Psoas muscle (tissue), 8 donors: ENCODE data around the gene NAV2. TPM values are rescaled to one million over a fixed set of nuclear protein-coding genes. Genes with fewer than 3 reads are reported as not detected.
A peak's percentile ranks its signal among the peaks of the same experiment; 100 is the strongest.

ENCODE experiments used
- ATAC-seq, 4 donors: fragments of 200-7000 bp; cut with Tn5 transposase; one replicate each; pipeline ENCODE4 v1.9.1; 2020; ENCODE audit warnings: moderate library complexity in 3 of 4, mild to moderate bottlenecking in 2 of 4
- DNase-seq, 2 donors: peaks; one replicate each; pipeline ENCODE4 v3.0.0-alpha.2; 2020
- H3K27ac ChIP-seq: fragments of 200-600 bp; one replicate; pipeline ENCODE4 v1.8.0; 2022
- H3K27me3 ChIP-seq, 3 donors: fragments of 200-600 bp in 1 of 3; one replicate each; pipeline versions ENCODE4 v1.6.1 to v1.8.0; 2013 to 2022; ENCODE audit warnings: low read length in 2 of 3, mild to moderate bottlenecking in 2 of 3, moderate library complexity in 1 of 3; ENCODE audit not compliant: insufficient read depth in 3 of 3
- H3K36me3 ChIP-seq, 2 donors: fragments of 200-600 bp in 1 of 2; one replicate each; pipeline versions ENCODE4 v1.6.1 to v1.8.0; 2013 to 2022; ENCODE audit warnings: low read depth in 1 of 2, mild to moderate bottlenecking in 1 of 2, moderate library complexity in 1 of 2; ENCODE audit not compliant: insufficient read depth in 1 of 2
- H3K4me1 ChIP-seq: fragments of 200-600 bp; one replicate; pipeline ENCODE4 v1.8.0; 2022
- H3K4me3 ChIP-seq: fragments of 200-600 bp; one replicate; pipeline ENCODE4 v1.8.0; 2022; ENCODE audit warnings: mild to moderate bottlenecking
- H3K9me3 ChIP-seq: fragments of 200-600 bp; one replicate; pipeline ENCODE4 v1.8.0; 2022
- CTCF ChIP-seq: fragments of 200-600 bp; IDR thresholded peaks from one replicate; pipeline ENCODE4 v1.8.0; 2022; ENCODE audit warnings: antibody characterized with exemption
- WGBS, 3 donors: extraction: QIAGEN DNeasy Blood & Tissue Kit; methylation state at CpG; one replicate each; pipeline versions ENCODE4 v1.1.6 to v1.1.7; 2013; 5-methylcytosine and 5-hydroxymethylcytosine counted together
- intact Hi-C, 2 donors: fragments of 100-400 bp; cut with DNase I; formaldehyde crosslinking; loops; one replicate each; pipeline versions ENCODE4 v1.11.0 to v1.14.2; 2022
- polyA plus RNA-seq, 3 donors: library from polyadenylated mRNA; stranded (reverse); fragments of 200-250 nt; gene quantifications; one replicate each; pipeline ENCODE4 v1.2.3, GENCODE V29; 2013
- total RNA-seq, 4 donors: library from RNA; stranded (reverse); fragmentation: NEBNext Ultra II Directional in 2 of 4; extraction: Animal tissue kit (Norgen Biotek cat#: 25700) in 2 of 4; gene quantifications; one replicate each; pipeline versions ENCODE4 v1.2.1 to v1.2.4, GENCODE V29; 2021 to 2023
- donor health status: healthy with polysubstance abuse.
- donor health status: DM: no; HTN: no; CAD: no; lungs with moderate emphysema.
- donor health status: Bipolar disorder and iron deficiency.
- donor health status: healthy.
- donor health status: DM: yes; HTN: yes; CAD: no.
- donor health status: DM: no; HTN: no; CAD: no.
- donor health status: DM: no; HTN: no; CAD: no.
- donor health status: DM: yes; HTN: yes; CAD: no.

NAV2 gene
- total and polyA plus RNA-seq, 7 donors: 0.68 to 21.8 (median 2.9) TPM

GRCh38 chr11:20046416-20046815 is 333.8 kb downstream of the NAV2 start:
- WGBS, 3 donors: 92 to 97% (median 94%) methylated on average over 3 of the region's 3 CpGs
- DNase-seq: no peak
- no peaks in the 10 kb centered on the region for H3K9me3 ChIP-seq
- H3K27me3 ChIP-seq: no peaks in the 10 kb centered on the region
- no peak for TF ChIP-seq CTCF
- intact Hi-C loops: no loop called here
- peaks cover 29% of the 10 kb centered on the region for H3K4me1 ChIP-seq
- H3K4me3 ChIP-seq: no peak overlapping the region
- ATAC-seq: no peak
- H3K27ac ChIP-seq: no peak overlapping the region
- H3K36me3 ChIP-seq: peaks cover 0 to 4% of the 10 kb centered on the region in 2 donors

DNA sequence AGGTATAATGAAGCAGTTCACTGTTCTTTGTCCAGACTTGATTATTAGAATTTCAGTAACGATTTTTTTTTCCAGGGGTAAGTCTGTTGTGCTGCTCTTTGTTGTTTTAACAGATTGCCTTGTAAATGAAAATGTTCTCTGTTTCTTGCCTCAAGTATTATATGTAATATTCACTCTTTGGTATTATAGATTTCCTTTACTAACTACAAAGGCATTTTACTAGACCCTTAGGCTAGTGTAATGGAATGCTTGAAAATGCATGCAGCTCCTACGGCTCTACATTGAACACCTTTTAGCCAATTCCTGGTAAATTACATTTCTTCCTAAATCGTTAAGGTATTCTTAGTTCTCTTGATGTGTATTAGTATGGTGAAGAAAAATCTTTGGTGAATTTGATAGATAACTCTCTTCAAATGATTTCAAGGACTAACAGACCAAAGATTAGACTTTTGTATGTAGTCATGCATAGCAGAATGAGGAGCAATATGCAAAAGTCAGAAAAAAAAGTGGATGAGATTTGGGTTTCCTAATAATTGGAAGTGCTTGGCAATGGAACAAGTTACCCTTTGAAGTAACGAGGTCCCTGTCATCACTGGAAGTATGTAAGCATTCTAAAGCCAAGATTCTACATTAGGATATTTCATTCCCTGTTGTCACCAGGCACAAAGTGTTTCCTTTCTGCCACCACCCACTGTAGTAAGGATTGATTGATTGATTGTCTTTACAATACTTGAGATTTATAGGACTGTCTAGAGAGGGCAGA is 334.6 kb downstream of the NAV2 start:
- peaks cover 29% of the 10 kb centered on the region for H3K4me1 ChIP-seq
- peak overlapping the region; percentile 49 for H3K4me3 ChIP-seq
- H3K27ac ChIP-seq: peak overlapping the region; percentile 63
- DNase-seq (no peak), ATAC-seq (no peak)
- no peaks in the 10 kb centered on the region for H3K27me3 ChIP-seq
- intact Hi-C loops: no loop called here
- peaks cover 0 to 4% of the 10 kb centered on the region in 2 donors for H3K36me3 ChIP-seq
- 74 to 84% (median 75%) methylated on average over 4 of the region's 4 CpGs for WGBS, 3 donors
- H3K9me3 ChIP-seq: no peaks in the 10 kb centered on the region
- no peak for TF ChIP-seq CTCF

- Histone ChIP-seq H3K4me1 (peaks cover 29% of the 10 kb centered on the region), H3K9me3 (no peaks in the 10 kb centered on the region), H3K27me3 (no peaks in the 10 kb centered on the region), H3K36me3 (peaks cover 0 to 4% of the 10 kb centered on the region in 2 donors), H3K27ac (peak overlapping the region; percentile 63), H3K4me3 (peak overlapping the region; percentile 49)
- WGBS, 3 donors: 61 to 78% (median 71%) methylated on average over 2 of the region's 2 CpGs
- intact Hi-C loops: no loop called here
- DNase-seq: no peak
- TF ChIP-seq CTCF: no peak
- no peak for ATAC-seq
These were observed 335.1 kb downstream of the NAV2 start for GRCh38 chr11:20047769-20048154.

DNA sequence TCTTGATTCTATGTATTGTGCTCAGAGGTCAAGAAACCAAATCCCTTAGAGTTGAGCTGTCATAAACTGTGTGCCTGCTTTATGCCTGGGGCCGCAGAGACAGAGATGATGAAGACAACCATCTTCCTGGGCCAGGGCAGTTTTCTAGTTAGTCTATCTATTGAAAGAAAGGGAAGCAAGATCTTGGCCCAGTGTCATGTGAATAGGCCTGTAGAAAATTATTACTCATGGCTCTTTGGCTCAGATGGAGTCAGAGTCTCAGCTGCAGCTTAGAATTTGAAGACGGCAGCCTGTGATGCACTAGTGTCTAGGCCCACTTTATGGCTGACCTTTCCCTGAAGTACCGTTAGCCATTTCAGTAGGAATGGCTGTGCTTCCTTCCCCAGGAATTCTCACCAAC is 335.6 kb downstream of the NAV2 start:
- H3K27me3 ChIP-seq: no peaks in the 10 kb centered on the region
- peak overlapping the region; percentile 49 for H3K4me3 ChIP-seq
- no peak for DNase-seq
- intact Hi-C loops: no loop called here
- H3K4me1 ChIP-seq: peaks cover 29% of the 10 kb centered on the region
- peak overlapping the region; percentile 63 for H3K27ac ChIP-seq
- peaks cover 0 to 4% of the 10 kb centered on the region in 2 donors for H3K36me3 ChIP-seq
- TF ChIP-seq CTCF: no peak
- ATAC-seq: peak; percentile 22 to 60 (median 26)
- 66 to 76% (median 72%) methylated on average over 3 of the region's 3 CpGs for WGBS, 3 donors
- H3K9me3 ChIP-seq: no peaks in the 10 kb centered on the region
